ENCODE results near the gene FBXO48.

The FBXO48 gene

DNA sequence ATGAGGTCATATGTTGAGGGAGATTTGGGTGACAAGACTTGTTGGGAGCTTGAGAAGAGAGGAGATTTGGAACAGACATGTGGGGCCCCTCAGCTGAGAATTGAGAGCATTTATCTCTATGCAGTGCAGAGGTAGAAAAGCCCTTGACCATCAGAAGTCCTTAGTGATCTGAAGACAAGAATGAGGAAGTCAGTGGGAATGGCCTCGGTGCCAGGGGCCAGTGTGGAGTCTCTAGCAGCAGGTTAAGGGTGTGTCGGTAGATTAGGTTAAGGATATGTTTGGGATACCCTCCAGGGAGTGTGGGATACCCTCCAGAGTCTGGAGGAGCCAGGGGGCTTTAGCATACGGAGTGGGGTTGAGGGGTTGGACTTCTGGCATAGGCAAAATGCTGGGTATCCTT, 41.6 kb downstream of the FBXO48 start:
- no peak overlapping the region for H3K4me3 ChIP-seq (ENCODE audit: control insufficient read depth, low read depth, low read length)
- TF ChIP-seq, protein P1, sequence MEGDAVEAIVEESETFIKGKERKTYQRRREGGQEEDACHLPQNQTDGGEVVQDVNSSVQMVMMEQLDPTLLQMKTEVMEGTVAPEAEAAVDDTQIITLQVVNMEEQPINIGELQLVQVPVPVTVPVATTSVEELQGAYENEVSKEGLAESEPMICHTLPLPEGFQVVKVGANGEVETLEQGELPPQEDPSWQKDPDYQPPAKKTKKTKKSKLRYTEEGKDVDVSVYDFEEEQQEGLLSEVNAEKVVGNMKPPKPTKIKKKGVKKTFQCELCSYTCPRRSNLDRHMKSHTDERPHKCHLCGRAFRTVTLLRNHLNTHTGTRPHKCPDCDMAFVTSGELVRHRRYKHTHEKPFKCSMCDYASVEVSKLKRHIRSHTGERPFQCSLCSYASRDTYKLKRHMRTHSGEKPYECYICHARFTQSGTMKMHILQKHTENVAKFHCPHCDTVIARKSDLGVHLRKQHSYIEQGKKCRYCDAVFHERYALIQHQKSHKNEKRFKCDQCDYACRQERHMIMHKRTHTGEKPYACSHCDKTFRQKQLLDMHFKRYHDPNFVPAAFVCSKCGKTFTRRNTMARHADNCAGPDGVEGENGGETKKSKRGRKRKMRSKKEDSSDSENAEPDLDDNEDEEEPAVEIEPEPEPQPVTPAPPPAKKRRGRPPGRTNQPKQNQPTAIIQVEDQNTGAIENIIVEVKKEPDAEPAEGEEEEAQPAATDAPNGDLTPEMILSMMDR (IDR thresholded peaks at IDR 0.05; ENCODE audit: control insufficient read depth, insufficient read depth, low read depth, low read length, missing control alignments) = no peak
- no peak for DNase-seq (ENCODE audit: low read depth)

DNA sequence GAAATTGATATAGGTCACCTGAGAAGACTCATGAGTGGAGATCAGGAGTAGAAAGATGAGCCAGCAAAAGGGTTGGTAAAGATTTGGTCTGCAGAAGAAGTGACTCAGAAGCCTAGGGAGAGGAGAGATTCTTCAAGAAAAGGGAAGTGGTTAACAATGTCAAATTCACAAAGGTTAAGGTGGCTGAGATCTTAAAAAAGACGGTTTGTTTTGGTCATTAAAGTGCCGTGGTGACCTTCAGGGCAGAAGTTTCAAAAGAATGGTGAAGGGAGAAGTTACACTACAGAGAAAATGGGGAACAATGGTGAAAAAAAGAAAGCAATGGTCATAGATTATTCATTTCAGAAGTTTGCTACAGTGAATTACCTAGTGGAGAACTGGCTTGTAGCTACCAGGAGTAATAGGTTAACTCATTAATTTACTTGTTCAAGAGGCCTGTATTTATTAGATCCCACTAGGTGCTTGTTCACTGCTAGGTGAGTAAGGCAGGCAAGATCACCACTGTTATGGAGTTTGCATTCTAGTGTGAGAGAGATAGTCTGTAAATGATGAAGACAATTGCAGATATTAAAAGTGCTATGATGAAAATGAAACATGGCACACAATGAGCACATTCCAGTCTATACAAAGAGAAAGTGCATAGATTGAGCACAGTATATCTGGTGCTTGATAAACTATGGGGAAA, 43.0 kb downstream of the FBXO48 start:
- TF ChIP-seq, protein P1 (IDR thresholded peaks at IDR 0.05; ENCODE audit: control insufficient read depth, insufficient read depth, low read depth, low read length, missing control alignments) = no peak
- no peak for DNase-seq (ENCODE audit: low read depth)
- H3K4me3 ChIP-seq (ENCODE audit: control insufficient read depth, low read depth, low read length) = no peak overlapping the region

DNA sequence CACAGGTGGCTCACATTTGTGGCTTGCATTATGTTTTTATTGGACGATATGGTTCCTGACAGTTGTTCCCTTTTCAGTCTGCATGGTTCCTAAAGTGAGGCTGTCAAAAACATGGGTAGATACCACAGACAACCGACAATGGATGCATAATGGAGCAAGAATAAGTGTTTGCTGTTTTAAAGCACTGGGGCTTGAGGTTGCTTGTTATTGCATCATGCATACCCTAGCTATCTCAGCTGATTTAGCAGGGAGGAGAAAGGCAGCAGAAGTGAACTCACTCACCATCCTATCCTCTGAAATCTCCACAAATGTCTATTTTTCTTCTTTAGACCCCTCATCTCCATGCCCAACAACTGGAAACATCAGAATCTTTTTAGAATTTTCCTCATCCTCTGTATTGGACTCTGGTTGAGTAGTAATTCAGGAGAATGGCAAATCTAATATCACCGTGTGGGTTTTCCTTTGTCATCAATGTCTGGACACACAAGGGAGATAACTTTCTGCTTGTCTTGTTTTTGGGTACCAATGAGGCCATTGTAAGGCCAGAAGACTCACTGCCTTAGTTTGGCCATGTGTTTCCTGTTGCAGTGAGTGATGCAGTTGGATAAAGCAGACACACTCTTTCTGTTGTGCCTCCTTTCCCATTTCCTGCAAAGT, 46.7 kb downstream of the FBXO48 start:
- TF ChIP-seq, protein P1 (IDR thresholded peaks at IDR 0.05; ENCODE audit: control insufficient read depth, insufficient read depth, low read depth, low read length, missing control alignments) = no peak
- no peak overlapping the region for H3K4me3 ChIP-seq (ENCODE audit: control insufficient read depth, low read depth, low read length)
- DNase-seq (ENCODE audit: low read depth) = peak; percentile 35

- TF ChIP-seq, protein P1 (IDR thresholded peaks at IDR 0.05; ENCODE audit: control insufficient read depth, insufficient read depth, low read depth, low read length, missing control alignments) = no peak
- DNase-seq (ENCODE audit: low read depth) = no peak
- H3K4me3 ChIP-seq (ENCODE audit: control insufficient read depth, low read depth, low read length) = no peak overlapping the region
Measured at GRCh38 chr2:68418855-68419254, 48.2 kb downstream of the FBXO48 start.

GRCh38 chr2:68418419-68418818, 48.7 kb downstream of the FBXO48 start:
- DNase-seq (ENCODE audit: low read depth) = no peak
- H3K4me3 ChIP-seq (ENCODE audit: control insufficient read depth, low read depth, low read length) = no peak overlapping the region
- TF ChIP-seq, protein P1 (IDR thresholded peaks at IDR 0.05; ENCODE audit: control insufficient read depth, insufficient read depth, low read depth, low read length, missing control alignments) = no peak

GRCh38 chr2:68417926-68418325, 49.2 kb downstream of the FBXO48 start:
- TF ChIP-seq, protein P1 (IDR thresholded peaks at IDR 0.05; ENCODE audit: control insufficient read depth, insufficient read depth, low read depth, low read length, missing control alignments) = no peak
- H3K4me3 ChIP-seq (ENCODE audit: control insufficient read depth, low read depth, low read length) = no peak overlapping the region
- no peak for DNase-seq (ENCODE audit: low read depth)
